Measurements from ENCODE around the gene TMEM255A.

Gene TMEM255A

DNA sequence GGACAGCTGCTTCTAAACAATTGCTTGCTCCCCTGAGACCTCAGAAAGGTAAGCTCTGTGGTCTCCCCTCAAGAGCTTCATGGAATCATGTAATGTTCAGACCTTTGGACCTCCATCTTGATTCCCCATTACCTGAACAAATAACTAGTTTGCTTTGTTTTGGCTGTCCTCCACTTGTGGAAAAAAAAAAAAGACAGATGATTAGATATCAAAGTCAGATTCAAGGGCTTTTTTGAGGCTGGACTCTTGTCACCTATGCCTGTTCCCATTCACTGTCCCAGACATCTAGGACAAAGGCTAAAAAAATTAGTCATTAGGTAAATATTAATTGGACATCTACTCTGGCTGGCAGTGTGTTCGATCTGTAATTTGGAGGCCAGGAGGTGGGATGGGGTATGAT lies 13.3 kb downstream of the TMEM255A start:
- H3K4me3 ChIP-seq = no peak overlapping the region
- no peak overlapping the region for H3K27ac ChIP-seq
- no peak for TF ChIP-seq CTCF (IDR thresholded peaks at IDR 0.05)
- no peak for DNase-seq (ENCODE audit: low spot score)

DNA sequence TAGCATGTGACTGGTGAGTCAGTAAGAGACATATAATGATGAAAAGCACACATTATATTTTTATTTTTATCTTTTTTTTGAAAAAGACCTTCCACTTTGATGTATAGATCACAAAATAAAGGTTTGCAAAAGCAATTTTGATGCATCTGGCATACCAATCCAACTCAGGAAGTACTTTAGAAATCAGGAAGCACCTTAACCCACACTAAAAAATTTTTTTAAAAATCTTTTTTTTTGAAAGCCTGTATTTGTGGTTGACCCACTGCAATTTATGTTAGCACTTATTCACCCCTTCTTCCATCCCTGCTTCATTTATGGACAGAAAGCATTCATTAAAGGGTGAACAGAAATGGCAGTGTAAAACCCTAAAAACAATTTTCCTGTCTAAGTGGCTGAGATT lies 16.6 kb downstream of the TMEM255A start:
- no peak overlapping the region for H3K4me3 ChIP-seq
- no peak for TF ChIP-seq CTCF (IDR thresholded peaks at IDR 0.05)
- no peak for DNase-seq (ENCODE audit: low spot score)
- no peak overlapping the region for H3K27ac ChIP-seq

- TF ChIP-seq CTCF (IDR thresholded peaks at IDR 0.05) = no peak
- no peak overlapping the region for H3K27ac ChIP-seq
- no peak overlapping the region for H3K4me3 ChIP-seq
- DNase-seq (ENCODE audit: low spot score) = no peak
Measured at GRCh38 chrX:120293015-120293414, 18.2 kb downstream of the TMEM255A start.

DNA sequence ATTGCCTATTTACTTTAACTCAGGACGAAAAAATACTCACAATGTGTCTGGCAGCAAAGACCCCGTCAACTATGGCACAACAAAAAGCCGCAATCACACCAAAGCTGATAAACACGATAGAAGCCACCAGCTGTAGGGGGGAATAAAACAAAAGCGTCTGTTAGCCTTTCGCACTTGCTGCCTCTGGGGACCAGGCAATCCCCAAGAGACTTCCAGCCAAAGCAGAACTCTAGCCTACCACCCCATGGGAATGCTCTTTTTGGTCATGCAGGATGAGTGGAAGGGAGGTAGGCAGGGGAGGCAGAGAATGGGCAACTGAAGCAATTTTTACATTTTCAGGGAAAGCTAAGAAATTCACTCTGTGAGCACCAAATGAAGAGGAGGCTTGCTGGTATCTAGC lies 20.1 kb downstream of the TMEM255A start:
- H3K27ac ChIP-seq = no peak overlapping the region
- no peak for DNase-seq (ENCODE audit: low spot score)
- no peak for TF ChIP-seq CTCF (IDR thresholded peaks at IDR 0.05)
- H3K4me3 ChIP-seq = no peak overlapping the region

DNA sequence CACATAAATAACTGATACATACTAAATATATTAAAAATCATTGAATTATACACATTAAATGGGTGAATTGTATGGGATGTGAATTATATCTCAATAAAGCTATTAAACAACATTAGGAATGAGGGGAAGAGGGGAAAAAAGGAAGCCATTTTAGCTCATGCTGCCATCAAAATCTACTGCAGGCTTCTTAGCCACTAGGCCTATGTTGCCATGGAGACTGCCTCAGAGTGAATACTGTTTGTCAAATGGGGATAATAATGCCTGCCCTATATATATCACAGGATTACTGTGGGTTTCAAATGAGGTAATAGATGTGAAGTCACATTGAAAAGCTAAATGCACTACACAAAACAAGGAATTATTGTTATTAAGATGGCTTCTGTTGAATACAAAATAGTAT lies 21.2 kb downstream of the TMEM255A start:
- no peak for DNase-seq (ENCODE audit: low spot score)
- Histone ChIP-seq H3K27ac (no peak overlapping the region), H3K4me3 (no peak overlapping the region)
- no peak for TF ChIP-seq CTCF (IDR thresholded peaks at IDR 0.05)

DNA sequence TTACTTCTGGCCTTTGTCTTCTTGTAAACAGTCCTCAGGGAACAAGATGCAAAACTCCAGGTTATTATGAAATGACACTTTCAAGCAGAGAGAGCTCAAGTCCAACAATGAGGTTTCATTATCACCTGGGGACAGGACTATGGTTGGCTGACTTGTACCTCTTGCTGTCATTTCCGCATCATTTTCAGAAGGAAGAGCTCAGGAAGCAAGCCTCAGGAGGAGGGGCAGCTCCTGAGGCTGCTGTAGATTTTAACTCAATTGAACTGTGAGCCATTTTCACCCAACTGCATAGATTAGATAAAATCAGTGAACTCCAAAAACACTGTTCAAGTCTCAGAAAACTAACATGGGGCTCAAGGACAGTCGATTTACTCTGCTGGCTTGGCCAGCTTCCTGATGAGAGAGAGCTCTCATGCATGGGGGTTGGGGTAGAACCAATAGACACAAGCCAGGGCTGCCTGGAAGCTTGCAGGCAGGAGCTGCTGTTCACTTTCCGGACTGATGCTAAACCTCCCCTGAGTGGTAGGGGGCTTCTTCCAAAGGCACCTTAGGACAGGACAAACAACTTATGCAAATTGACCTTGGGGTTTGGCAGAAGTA lies 23.6 kb downstream of the TMEM255A start:
- DNase-seq (ENCODE audit: low spot score) = no peak
- Histone ChIP-seq H3K27ac (no peak overlapping the region), H3K4me3 (no peak overlapping the region)
- TF ChIP-seq CTCF (IDR thresholded peaks at IDR 0.05) = no peak

GRCh38 chrX:120286733-120287512 lies 24.3 kb downstream of the TMEM255A start:
- Histone ChIP-seq H3K4me3 (no peak overlapping the region), H3K27ac (no peak overlapping the region)
- TF ChIP-seq CTCF (IDR thresholded peaks at IDR 0.05) = no peak
- no peak for DNase-seq (ENCODE audit: low spot score)
